ENCODE data around the gene AGXT2. TPM values are rescaled to one million over a fixed set of nuclear protein-coding genes. Genes with fewer than 3 reads are reported as not detected.
"Not testable (repeated sequence)": the region's sequence is repeated elsewhere in the genome, so short reads cannot be mapped to it uniquely, and the experiment has no call there.

The AGXT2 gene
- total RNA-seq, 1 experiment from 2014 or later = not detected

GRCh38 chr5:35041261-35041660 lies 6.5 kb downstream of the AGXT2 start:
- ATAC-seq = no peak
- H3K27me3 ChIP-seq (ENCODE audit: low read length) = peaks cover 66% of the 10 kb centered on the region
- no peaks in the 10 kb centered on the region for H3F3A ChIP-seq (ENCODE audit: low read length, unreplicated experiment)
- H4K20me1 ChIP-seq (ENCODE audit: low read length) = no peaks in the 10 kb centered on the region
- intact Hi-C loops (cut with micrococcal nuclease) = no loop called here
- H3K9me2 ChIP-seq (replicated peaks; ENCODE audit: low read length) = no peaks in the 10 kb centered on the region
- ChIA-PET POLR2A (ENCODE audit: unreplicated experiment) (no interaction called here), CTCF (no interaction called here)
- DNase-seq = no peak
- no TSS peak for BruUV-seq (replicated peaks)
- no peak overlapping the region for H3K4me3 ChIP-seq (ENCODE audit: low read length)
- H3K4me2 ChIP-seq (ENCODE audit: low read length) = no peak overlapping the region
- no peak overlapping the region for H2AFZ ChIP-seq (ENCODE audit: low read length)
- H3K9me3 ChIP-seq (ENCODE audit: low read length) = no peaks in the 10 kb centered on the region
- H3K79me2 ChIP-seq (ENCODE audit: low read length) = no peaks in the 10 kb centered on the region
- TF ChIP-seq EZH2 (IDR thresholded peaks at IDR 0.05; ENCODE audit: low read length, unreplicated experiment) = no peak
- TF ChIP-seq EZH2phosphoT487 (IDR thresholded peaks at IDR 0.05; ENCODE audit: borderline replicate concordance, low read length) = no peak
- TF ChIP-seq CTCF (conservative IDR thresholded peaks at IDR 0.05; ENCODE audit: low read depth, low read length) = no peak
- peaks cover 4% of the 10 kb centered on the region for H3K4me1 ChIP-seq (ENCODE audit: insufficient read depth, low read length)
- no peaks in the 10 kb centered on the region for H3K36me3 ChIP-seq (ENCODE audit: low read depth, low read length)
- no peak overlapping the region for H3K27ac ChIP-seq (ENCODE audit: low read length)
- H3K9ac ChIP-seq (ENCODE audit: low read length) = no peak overlapping the region

DNA sequence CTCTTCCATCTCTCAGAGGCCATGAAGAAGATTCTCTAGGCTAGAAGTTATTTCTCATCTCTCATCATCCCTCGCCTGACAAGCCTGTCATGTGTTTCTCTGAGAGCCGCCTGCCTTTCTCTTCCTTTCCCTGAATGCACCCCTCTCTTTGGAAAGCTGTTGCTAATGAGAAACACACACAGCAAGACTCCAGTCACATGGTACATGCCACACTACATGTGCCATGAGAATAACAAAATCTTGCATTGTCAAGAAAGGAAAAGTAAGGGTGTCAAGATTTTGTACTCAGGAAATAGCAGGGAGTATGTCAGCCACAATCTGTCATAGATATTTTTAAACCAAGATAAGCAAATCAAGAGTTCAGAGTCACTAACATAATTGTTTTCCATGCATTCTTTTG lies 8.9 kb downstream of the AGXT2 start:
- H3F3A ChIP-seq (ENCODE audit: low read length, unreplicated experiment) = no peaks in the 10 kb centered on the region
- H3K9me2 ChIP-seq (replicated peaks; ENCODE audit: low read length) = no peaks in the 10 kb centered on the region
- no peak overlapping the region for H3K4me2 ChIP-seq (ENCODE audit: low read length)
- H3K27ac ChIP-seq (ENCODE audit: low read length) = no peak overlapping the region
- H3K9me3 ChIP-seq (ENCODE audit: low read length) = no peaks in the 10 kb centered on the region
- H2AFZ ChIP-seq (ENCODE audit: low read length) = no peak overlapping the region
- CTCF ChIA-PET = no interaction called here
- no peaks in the 10 kb centered on the region for H3K36me3 ChIP-seq (ENCODE audit: low read depth, low read length)
- ATAC-seq (no peak), DNase-seq (no peak)
- TF ChIP-seq EZH2 (IDR thresholded peaks at IDR 0.05; ENCODE audit: low read length, unreplicated experiment) (no peak), EZH2phosphoT487 (IDR thresholded peaks at IDR 0.05; ENCODE audit: borderline replicate concordance, low read length) (no peak), CTCF (conservative IDR thresholded peaks at IDR 0.05; ENCODE audit: low read depth, low read length) (no peak)
- no peaks in the 10 kb centered on the region for H3K79me2 ChIP-seq (ENCODE audit: low read length)
- no peak overlapping the region for H3K4me3 ChIP-seq (ENCODE audit: low read length)
- H3K27me3 ChIP-seq (ENCODE audit: low read length) = peaks cover 87% of the 10 kb centered on the region
- intact Hi-C loops (cut with micrococcal nuclease) = no loop called here
- POLR2A ChIA-PET (ENCODE audit: unreplicated experiment) = no interaction called here
- no TSS peak for BruUV-seq (replicated peaks)
- H3K4me1 ChIP-seq (ENCODE audit: insufficient read depth, low read length) = no peaks in the 10 kb centered on the region
- H4K20me1 ChIP-seq (ENCODE audit: low read length) = no peaks in the 10 kb centered on the region
- H3K9ac ChIP-seq (ENCODE audit: low read length) = no peak overlapping the region

DNA sequence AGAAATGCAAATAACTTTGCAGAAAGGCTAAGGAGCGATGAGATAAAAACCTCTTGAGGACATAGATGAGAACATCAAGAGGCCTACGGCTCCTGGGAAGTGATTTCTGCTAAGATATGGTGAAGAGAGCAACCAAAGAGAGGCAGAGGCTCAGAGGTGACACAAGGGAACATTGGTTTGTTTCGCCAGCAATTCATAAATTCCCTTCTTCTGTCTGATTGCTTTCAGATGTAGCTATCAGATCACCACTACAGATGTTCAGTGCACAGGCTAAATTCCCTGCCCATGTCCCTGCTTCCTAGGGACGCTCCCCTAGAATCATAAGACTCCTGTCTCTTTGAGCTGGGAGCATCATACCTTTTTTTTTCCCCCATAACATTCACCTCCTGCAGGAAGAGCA lies 11.2 kb downstream of the AGXT2 start:
- peaks cover 92% of the 10 kb centered on the region for H3K27me3 ChIP-seq (ENCODE audit: low read length)
- H3K27ac ChIP-seq (ENCODE audit: low read length) = no peak overlapping the region
- H3K36me3 ChIP-seq (ENCODE audit: low read depth, low read length) = no peaks in the 10 kb centered on the region
- ATAC-seq (no peak), DNase-seq (no peak)
- no peak overlapping the region for H3K4me3 ChIP-seq (ENCODE audit: low read length)
- H3K9me2 ChIP-seq (replicated peaks; ENCODE audit: low read length) = no peaks in the 10 kb centered on the region
- ChIA-PET POLR2A (ENCODE audit: unreplicated experiment) (no interaction called here), CTCF (no interaction called here)
- H4K20me1 ChIP-seq (ENCODE audit: low read length) = no peaks in the 10 kb centered on the region
- H3K4me2 ChIP-seq (ENCODE audit: low read length) = no peak overlapping the region
- TF ChIP-seq CTCF (conservative IDR thresholded peaks at IDR 0.05; ENCODE audit: low read depth, low read length) (no peak), EZH2phosphoT487 (IDR thresholded peaks at IDR 0.05; ENCODE audit: borderline replicate concordance, low read length) (no peak), EZH2 (IDR thresholded peaks at IDR 0.05; ENCODE audit: low read length, unreplicated experiment) (no peak)
- intact Hi-C loops (cut with micrococcal nuclease) = no loop called here
- BruUV-seq (replicated peaks) = no TSS peak
- no peaks in the 10 kb centered on the region for H3F3A ChIP-seq (ENCODE audit: low read length, unreplicated experiment)
- no peaks in the 10 kb centered on the region for H3K9me3 ChIP-seq (ENCODE audit: low read length)
- no peak overlapping the region for H3K9ac ChIP-seq (ENCODE audit: low read length)
- no peaks in the 10 kb centered on the region for H3K79me2 ChIP-seq (ENCODE audit: low read length)
- H3K4me1 ChIP-seq (ENCODE audit: insufficient read depth, low read length) = no peaks in the 10 kb centered on the region
- H2AFZ ChIP-seq (ENCODE audit: low read length) = no peak overlapping the region

GRCh38 chr5:35035929-35036328 lies 11.8 kb downstream of the AGXT2 start:
- H2AFZ ChIP-seq (ENCODE audit: low read length); H3K79me2 ChIP-seq (ENCODE audit: low read length); H3K9me2 ChIP-seq (replicated peaks; ENCODE audit: low read length); H4K20me1 ChIP-seq (ENCODE audit: low read length); DNase-seq; H3K4me1 ChIP-seq (ENCODE audit: insufficient read depth, low read length); POLR2A ChIA-PET (ENCODE audit: unreplicated experiment); BruUV-seq (replicated peaks); ATAC-seq; H3K27ac ChIP-seq (ENCODE audit: low read length); intact Hi-C loops (cut with micrococcal nuclease); H3K36me3 ChIP-seq (ENCODE audit: low read depth, low read length); H3K9me3 ChIP-seq (ENCODE audit: low read length); H3F3A ChIP-seq (ENCODE audit: low read length, unreplicated experiment); CTCF ChIA-PET; H3K9ac ChIP-seq (ENCODE audit: low read length); H3K4me2 ChIP-seq (ENCODE audit: low read length); H3K4me3 ChIP-seq (ENCODE audit: low read length): not testable (repeated sequence)
- peaks cover 91% of the 10 kb centered on the region for H3K27me3 ChIP-seq (ENCODE audit: low read length)
